Neural progenitor cell (in vitro differentiated cells): ENCODE measurements around the gene SEC16A. TPM values are rescaled to one million over a fixed set of nuclear protein-coding genes. Genes with fewer than 3 reads are reported as not detected.

Experiments
- DNase-seq: peaks from one replicate; pipeline ENCODE4 v3.0.0-alpha.2; 2016; ENCODE audit warnings: low spot score
- H2AFZ ChIP-seq: fragments of 200-600 bp; sonication (generic); replicated peaks from 2 replicates; pipeline ENCODE4 v1.6.1; 2016; ENCODE audit warnings: antibody characterized with exemption
- H3F3A ChIP-seq: fragments of 200-600 bp; sonication (generic); 2 replicates; pipeline ENCODE4 v1.6.1; 2016; ENCODE audit warnings: antibody characterized with exemption, low read depth
- H3K27ac ChIP-seq: fragments of 200-600 bp; sonication (generic); 2 replicates; pipeline ENCODE4 v1.5.1; 2016; ENCODE audit warnings: mild to moderate bottlenecking
- H3K27me3 ChIP-seq: fragments of 200-600 bp; sonication (generic); 2 replicates; pipeline ENCODE4 v1.6.1; 2016; ENCODE audit warnings: mild to moderate bottlenecking, moderate library complexity
- H3K36me3 ChIP-seq: fragments of 200-600 bp; sonication (generic); 2 replicates; pipeline ENCODE4 v1.5.1; 2016
- H3K4me1 ChIP-seq: fragments of 200-600 bp; sonication (generic); 2 replicates; pipeline ENCODE4 v1.6.1; 2016; ENCODE audit warnings: mixed run types
- H3K4me2 ChIP-seq: fragments of 200-600 bp; sonication (generic); 2 replicates; pipeline ENCODE4 v1.6.1; 2016
- H3K4me3 ChIP-seq: fragments of 200-600 bp; sonication (generic); 2 replicates; pipeline ENCODE4 v1.5.1; 2016
- H3K79me2 ChIP-seq: fragments of 200-600 bp; sonication (generic); 2 replicates; pipeline ENCODE4 v1.6.1; 2016; ENCODE audit warnings: low read depth
- H3K9ac ChIP-seq: fragments of 200-600 bp; sonication (generic); 2 replicates; pipeline ENCODE4 v1.6.1; 2016
- H3K9me3 ChIP-seq: fragments of 200-600 bp; sonication (generic); 2 replicates; pipeline ENCODE4 v1.5.1; 2016; ENCODE audit warnings: low read depth
- H4K20me1 ChIP-seq: fragments of 200-600 bp; sonication (generic); 2 replicates; pipeline ENCODE4 v1.6.1; 2016; ENCODE audit warnings: low read depth
- H3K27ac Mint-ChIP-seq: 3 replicates; pipeline ENCODE4 v1.8.0; 2021; ENCODE audit warnings: mixed read lengths
- H3K27me3 Mint-ChIP-seq: 2 replicates; pipeline ENCODE4 v1.8.0; 2022; ENCODE audit warnings: low read depth, mild to moderate bottlenecking, inconsistent platforms, moderate library complexity, mixed read lengths; ENCODE audit not compliant: insufficient read depth
- H3K36me3 Mint-ChIP-seq: 3 replicates; pipeline ENCODE4 v1.8.0; 2021; ENCODE audit warnings: mixed read lengths
- H3K4me1 Mint-ChIP-seq: 3 replicates; pipeline ENCODE4 v1.8.0; 2021; ENCODE audit warnings: mixed read lengths
- H3K4me3 Mint-ChIP-seq: 3 replicates; pipeline ENCODE4 v1.8.0; 2021; ENCODE audit warnings: mild to moderate bottlenecking, moderate library complexity, mixed read lengths
- H3K9me3 Mint-ChIP-seq: 3 replicates; pipeline ENCODE4 v1.8.0; 2020; ENCODE audit warnings: mixed read lengths
- CTCF ChIP-seq: fragments of 200-600 bp; sonication (generic); IDR thresholded peaks from 2 replicates; pipeline ENCODE4 v1.5.1; 2017; ENCODE audit warnings: antibody characterized with exemption, mild to moderate bottlenecking
- EZH2 ChIP-seq: fragments of 200-600 bp; sonication (generic); IDR thresholded peaks from 2 replicates; pipeline ENCODE4 v1.6.1; 2017; ENCODE audit warnings: antibody characterized with exemption, mild to moderate bottlenecking, moderate library complexity
- EZH2phosphoT487 ChIP-seq: fragments of 200-600 bp; sonication (generic); IDR thresholded peaks from 2 replicates; pipeline ENCODE4 v1.6.1; 2017; ENCODE audit warnings: antibody characterized with exemption
- total RNA-seq: library from RNA; depleted of rRNA; stranded (reverse); fragments of >200 nt; gene quantifications from 2 replicates; pipeline ENCODE4 v1.2.3, GENCODE V29; 2015; ENCODE audit warnings: low replicate concordance

SEC16A gene
- total RNA-seq, 1 donor from 2014 or later, result 16.8 TPM

GRCh38 chr9:136499071-136499934 is 16.5 kb upstream of the SEC16A start:
- Histone ChIP-seq H3F3A (no peaks in the 10 kb centered on the region), H3K4me2 (no peak overlapping the region), H3K9me3 (no peaks in the 10 kb centered on the region), H3K27me3 (no peaks in the 10 kb centered on the region), H2AFZ (no peak overlapping the region), H3K4me3 (no peak overlapping the region), H3K36me3 (no peaks in the 10 kb centered on the region), H3K4me1 (no peaks in the 10 kb centered on the region), H3K27ac (no peak overlapping the region), H3K79me2 (no peaks in the 10 kb centered on the region), H3K9ac (no peak overlapping the region), H4K20me1 (peaks cover 7% of the 10 kb centered on the region)
- DNase-seq, result no peak
- Mint-ChIP-seq H3K27me3 (peaks cover 2% of the 10 kb centered on the region), H3K4me3 (no peak overlapping the region), H3K4me1 (peaks cover 3% of the 10 kb centered on the region), H3K36me3 (peaks cover 13% of the 10 kb centered on the region), H3K9me3 (no peaks in the 10 kb centered on the region), H3K27ac (no peak overlapping the region)
- TF ChIP-seq EZH2 (no peak), EZH2phosphoT487 (no peak), CTCF (no peak)

- Histone ChIP-seq H4K20me1 (peaks cover 17% of the 10 kb centered on the region), H3K27ac (no peak overlapping the region), H3K4me1 (no peaks in the 10 kb centered on the region), H3K9me3 (no peaks in the 10 kb centered on the region), H3K4me2 (no peak overlapping the region), H3K9ac (no peak overlapping the region), H3K79me2 (no peaks in the 10 kb centered on the region), H3F3A (peaks cover 9% of the 10 kb centered on the region), H2AFZ (no peak overlapping the region), H3K27me3 (no peaks in the 10 kb centered on the region), H3K4me3 (no peak overlapping the region), H3K36me3 (no peaks in the 10 kb centered on the region)
- no peaks in the 10 kb centered on the region for H3K9me3 Mint-ChIP-seq
- TF ChIP-seq CTCF, result no peak
- no peak for TF ChIP-seq EZH2
- TF ChIP-seq EZH2phosphoT487, result no peak
- H3K4me3 Mint-ChIP-seq, result no peak overlapping the region
- no peak for DNase-seq
- H3K36me3 Mint-ChIP-seq, result peaks cover 13% of the 10 kb centered on the region
- no peaks in the 10 kb centered on the region for H3K27me3 Mint-ChIP-seq
- no peak overlapping the region for H3K27ac Mint-ChIP-seq
- H3K4me1 Mint-ChIP-seq, result peaks cover 3% of the 10 kb centered on the region
Measured at GRCh38 chr9:136497916-136498695, 15.3 kb upstream of the SEC16A start.

- Histone ChIP-seq H3K27ac (no peak overlapping the region), H3K4me3 (no peak overlapping the region), H3F3A (peaks cover 14% of the 10 kb centered on the region), H2AFZ (no peak overlapping the region), H3K4me2 (no peak overlapping the region), H3K9ac (no peak overlapping the region), H3K9me3 (no peaks in the 10 kb centered on the region), H3K27me3 (no peaks in the 10 kb centered on the region), H4K20me1 (peaks cover 17% of the 10 kb centered on the region), H3K4me1 (no peaks in the 10 kb centered on the region), H3K79me2 (no peaks in the 10 kb centered on the region), H3K36me3 (no peaks in the 10 kb centered on the region)
- H3K27ac Mint-ChIP-seq, result no peak overlapping the region
- peaks cover 12% of the 10 kb centered on the region for H3K36me3 Mint-ChIP-seq
- no peak for DNase-seq
- TF ChIP-seq EZH2phosphoT487, result no peak
- TF ChIP-seq CTCF, result no peak
- TF ChIP-seq EZH2, result no peak
- H3K4me1 Mint-ChIP-seq, result no peaks in the 10 kb centered on the region
- no peaks in the 10 kb centered on the region for H3K27me3 Mint-ChIP-seq
- H3K4me3 Mint-ChIP-seq, result no peak overlapping the region
- H3K9me3 Mint-ChIP-seq, result no peaks in the 10 kb centered on the region
Measured at GRCh38 chr9:136496801-136497620, 14.2 kb upstream of the SEC16A start.
